Tibial nerve (tissue), 4 donors: ENCODE results near the gene AKTIP.

Experiments
- CTCF ChIP-seq, 5 experiments: fragments of 200-600 bp in 3 of 5; fragments of 450-650 bp in 2 of 5; sonication (generic) in 3 of 5; IDR thresholded peaks; one replicate each; pipeline ENCODE4 v1.5.1; 2016 to 2019; ENCODE audit warnings: antibody characterized with exemption in 5 of 5, mild to moderate bottlenecking in 3 of 5, moderate library complexity in 2 of 5
- EP300 ChIP-seq, 2 donors: sonication (generic); formaldehyde crosslinking; IDR thresholded peaks; one replicate each; pipeline ENCODE4 v1.6.1; 2017; ENCODE audit warnings: antibody characterized with exemption in 2 of 2, mild to moderate bottlenecking in 1 of 2
- POLR2A ChIP-seq, 2 donors: fragments of 450-650 bp; IDR thresholded peaks; one replicate each; pipeline ENCODE4 v1.6.1; 2017; ENCODE audit warnings: antibody characterized with exemption in 2 of 2, mild to moderate bottlenecking in 2 of 2, moderate library complexity in 2 of 2

- no peak for TF ChIP-seq CTCF (IDR thresholded peaks at IDR 0.05)
- TF ChIP-seq POLR2A (IDR thresholded peaks at IDR 0.05), result no peak
- no peak for TF ChIP-seq EP300 (IDR thresholded peaks at IDR 0.05)
Measured at GRCh38 chr16:53495325-53495724, 7.7 kb downstream of the AKTIP start.
